ENCODE results near the gene TPK1. TPM values are rescaled to one million over a fixed set of nuclear protein-coding genes. Genes with fewer than 3 reads are reported as not detected.
A peak's percentile ranks its signal among the peaks of the same experiment; 100 is the strongest.

Gene TPK1
- total RNA-seq: 10 to 100 TPM; 11.4 to 14.2 (median 13.3) TPM
- long read RNA-seq, donor 1, partial matches to known transcripts: 0 of 8 reads
- long read RNA-seq, donor 1, other reads (novel, unspliced or antisense): 4 of 8 reads
- long read RNA-seq, donor 2, partial matches to known transcripts: 1 of 6 reads
- long read RNA-seq, donor 2, other reads (novel, unspliced or antisense): 2 of 6 reads

DNA sequence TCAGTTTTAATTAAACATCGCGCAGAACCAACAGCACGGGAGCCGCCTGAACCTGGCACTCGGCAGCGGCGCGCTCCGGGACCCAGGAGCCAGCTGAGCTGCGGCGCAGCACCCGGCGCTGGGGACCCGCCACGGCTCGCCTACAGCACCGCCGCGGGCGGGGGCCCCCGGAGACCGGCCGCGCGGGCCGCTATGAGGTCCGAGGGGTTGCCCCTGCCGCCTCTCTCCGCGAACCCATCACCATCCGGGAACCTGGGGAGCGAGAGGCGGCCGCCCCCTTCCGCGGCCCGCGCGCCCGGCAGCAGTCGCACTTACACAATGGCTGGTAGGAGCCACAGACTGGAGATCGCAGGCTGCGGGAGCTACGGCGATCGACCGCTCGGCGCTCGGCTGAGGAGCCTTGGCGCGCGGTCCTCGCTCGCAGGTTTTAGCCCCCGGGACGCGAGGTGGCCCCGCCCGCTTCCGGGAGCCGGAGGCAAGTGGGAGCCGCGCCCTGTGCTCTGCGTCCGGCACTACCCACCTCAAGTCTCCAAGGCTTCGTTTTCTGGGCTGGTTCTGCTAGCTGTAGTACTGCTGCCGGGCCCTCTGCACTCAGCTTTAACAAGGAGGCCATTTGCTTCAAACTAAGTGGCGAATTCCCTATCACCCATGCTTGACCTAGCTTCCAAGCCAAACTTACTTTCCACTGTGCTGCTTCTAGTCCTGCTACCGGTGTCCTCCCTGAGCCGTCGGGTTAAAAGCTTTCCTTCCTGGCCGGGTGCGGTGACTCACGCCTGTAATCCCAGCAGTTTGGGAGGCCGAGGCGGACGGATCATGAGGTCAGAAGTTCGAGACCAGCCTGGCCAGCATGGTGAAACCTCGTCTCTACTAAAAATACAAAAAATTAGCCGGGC lies at the start of gene TPK1:
Gene TPK1 (minus strand): TSS at position 402 of the 893 bp plus-strand sequence. CDS start 451 bp downstream, outside the sequence.
- peaks cover 4% of the 10 kb centered on the region for H3K4me1 ChIP-seq (ENCODE audit: low read depth)
- TF ChIP-seq, protein P1, sequence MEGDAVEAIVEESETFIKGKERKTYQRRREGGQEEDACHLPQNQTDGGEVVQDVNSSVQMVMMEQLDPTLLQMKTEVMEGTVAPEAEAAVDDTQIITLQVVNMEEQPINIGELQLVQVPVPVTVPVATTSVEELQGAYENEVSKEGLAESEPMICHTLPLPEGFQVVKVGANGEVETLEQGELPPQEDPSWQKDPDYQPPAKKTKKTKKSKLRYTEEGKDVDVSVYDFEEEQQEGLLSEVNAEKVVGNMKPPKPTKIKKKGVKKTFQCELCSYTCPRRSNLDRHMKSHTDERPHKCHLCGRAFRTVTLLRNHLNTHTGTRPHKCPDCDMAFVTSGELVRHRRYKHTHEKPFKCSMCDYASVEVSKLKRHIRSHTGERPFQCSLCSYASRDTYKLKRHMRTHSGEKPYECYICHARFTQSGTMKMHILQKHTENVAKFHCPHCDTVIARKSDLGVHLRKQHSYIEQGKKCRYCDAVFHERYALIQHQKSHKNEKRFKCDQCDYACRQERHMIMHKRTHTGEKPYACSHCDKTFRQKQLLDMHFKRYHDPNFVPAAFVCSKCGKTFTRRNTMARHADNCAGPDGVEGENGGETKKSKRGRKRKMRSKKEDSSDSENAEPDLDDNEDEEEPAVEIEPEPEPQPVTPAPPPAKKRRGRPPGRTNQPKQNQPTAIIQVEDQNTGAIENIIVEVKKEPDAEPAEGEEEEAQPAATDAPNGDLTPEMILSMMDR (IDR thresholded peaks at IDR 0.05): no peak
- no peaks in the 10 kb centered on the region for H3K9me3 ChIP-seq
- no peaks in the 10 kb centered on the region for H3K36me3 ChIP-seq (ENCODE audit: low read depth)
- peak; percentile 97 for ATAC-seq
- peak within 1 kb of the TSS; percentile 60 for H3K4me3 ChIP-seq
- peak; percentile 93 to 97 (median 95) for DNase-seq
- intact Hi-C loops (cut with DNase I, micrococcal nuclease): no loop called here

DNA sequence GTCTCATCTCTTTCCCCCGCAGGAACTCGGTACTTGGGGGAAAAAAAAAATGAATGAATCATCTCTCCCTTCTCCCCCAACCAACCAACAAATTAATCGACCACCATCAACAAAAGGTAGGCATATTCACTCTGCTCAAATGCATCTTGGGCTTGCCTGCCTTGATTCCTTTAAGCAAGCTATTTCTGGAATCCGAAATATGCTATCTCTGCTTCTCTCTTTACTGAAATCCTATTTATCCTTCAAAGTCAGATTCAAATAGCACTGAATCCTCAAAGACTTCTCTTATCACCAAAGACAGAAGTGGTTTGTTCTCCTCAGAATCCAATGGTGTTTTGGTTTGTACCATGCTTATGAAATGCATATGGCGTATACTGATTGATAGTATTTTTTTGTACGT lies 49.6 kb upstream of the TPK1 start:
- no peak for ATAC-seq

DNA sequence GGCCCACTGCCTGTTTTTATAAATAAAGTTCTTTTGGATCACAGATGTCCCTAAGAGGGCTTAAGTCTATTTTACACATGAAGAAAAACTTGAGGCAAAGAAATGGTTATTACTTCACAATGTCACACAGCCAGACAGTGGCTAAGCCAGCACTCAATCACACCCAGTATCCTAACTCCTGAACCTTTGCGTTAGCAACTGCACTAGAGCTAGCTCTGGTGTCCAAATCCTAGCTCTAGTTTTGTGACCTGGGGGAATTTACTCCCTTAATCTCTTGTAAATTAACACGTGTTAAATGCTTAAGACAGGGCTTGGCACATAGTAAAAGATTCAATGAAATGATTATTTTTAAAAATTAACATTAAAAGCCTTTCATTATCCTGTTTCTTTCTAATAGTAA lies 49.0 kb upstream of the TPK1 start:
- H3K36me3 ChIP-seq (ENCODE audit: low read depth): no peaks in the 10 kb centered on the region
- no peaks in the 10 kb centered on the region for H3K9me3 ChIP-seq
- no peak overlapping the region for H3K4me3 ChIP-seq
- ATAC-seq (no peak), DNase-seq (no peak)
- TF ChIP-seq, protein P1 (IDR thresholded peaks at IDR 0.05): no peak
- no peaks in the 10 kb centered on the region for H3K4me1 ChIP-seq (ENCODE audit: low read depth)
- intact Hi-C loops (cut with DNase I, micrococcal nuclease): no loop called here

More for the DNA sequence above, 49.6 kb upstream of the TPK1 start:
- Histone ChIP-seq H3K36me3 (ENCODE audit: low read depth) (no peaks in the 10 kb centered on the region), H3K9me3 (no peaks in the 10 kb centered on the region), H3K4me1 (ENCODE audit: low read depth) (no peaks in the 10 kb centered on the region), H3K4me3 (no peak overlapping the region)
- intact Hi-C loops (cut with DNase I, micrococcal nuclease): no loop called here
- TF ChIP-seq, protein P1 (IDR thresholded peaks at IDR 0.05): no peak
- no peak for DNase-seq

DNA sequence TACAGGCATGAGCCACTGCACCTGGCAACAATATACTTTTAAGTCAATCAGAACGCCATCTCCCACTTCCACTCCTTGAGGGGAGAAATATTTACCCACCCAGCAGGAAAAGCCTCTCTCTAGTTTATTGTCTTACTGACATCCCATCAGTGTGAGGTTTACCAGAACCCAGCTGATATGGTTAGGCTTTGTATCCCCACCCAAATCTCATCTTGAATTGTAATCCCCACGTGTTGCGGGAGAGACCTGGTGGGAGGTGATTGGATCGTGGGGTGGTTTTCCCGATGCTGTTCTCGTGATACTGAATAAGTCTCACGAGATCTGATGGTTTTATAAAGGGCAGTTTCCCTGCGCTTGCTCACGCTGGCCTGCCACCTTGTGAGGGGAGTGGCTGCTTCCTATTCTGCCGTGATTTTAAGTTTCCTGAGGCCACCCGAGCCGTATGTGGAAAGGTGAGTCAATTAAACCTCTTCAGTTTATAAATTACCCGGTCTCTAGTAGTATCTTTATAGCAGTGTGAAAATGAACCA lies 37.5 kb upstream of the TPK1 start:
- Histone ChIP-seq H3K4me1 (ENCODE audit: low read depth) (no peaks in the 10 kb centered on the region), H3K9me3 (no peaks in the 10 kb centered on the region), H3K4me3 (no peak overlapping the region), H3K36me3 (ENCODE audit: low read depth) (no peaks in the 10 kb centered on the region)
- intact Hi-C loops (cut with DNase I, micrococcal nuclease): no loop called here
- DNase-seq: no peak
- ATAC-seq: no peak
- TF ChIP-seq, protein P1 (IDR thresholded peaks at IDR 0.05): no peak

DNA sequence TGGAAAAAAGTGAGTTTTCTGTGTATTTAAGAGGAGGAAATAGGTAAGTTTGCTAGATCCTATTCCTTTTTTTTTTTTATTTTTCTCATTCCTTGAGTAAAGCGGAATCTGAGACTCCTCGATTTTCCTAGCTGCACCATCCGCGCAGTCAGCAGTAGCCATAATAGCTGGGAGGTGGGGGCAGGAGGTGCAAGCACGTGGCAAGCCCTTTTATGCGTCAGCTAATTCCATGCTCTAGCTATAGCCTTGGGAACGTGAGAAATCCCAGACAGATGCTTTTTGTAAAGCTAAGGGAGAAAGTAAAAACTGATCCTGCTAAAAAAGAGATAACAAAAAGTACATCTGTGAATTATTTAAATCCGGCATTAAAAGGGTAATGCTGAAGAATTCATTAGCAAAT lies 33.2 kb upstream of the TPK1 start:
- H3K36me3 ChIP-seq (ENCODE audit: low read depth): no peaks in the 10 kb centered on the region
- TF ChIP-seq, protein P1 (IDR thresholded peaks at IDR 0.05): no peak
- intact Hi-C loops (cut with DNase I, micrococcal nuclease): no loop called here
- H3K9me3 ChIP-seq: no peaks in the 10 kb centered on the region
- H3K4me3 ChIP-seq: no peak overlapping the region
- ATAC-seq: no peak
- DNase-seq: no peak
- H3K4me1 ChIP-seq (ENCODE audit: low read depth): no peaks in the 10 kb centered on the region
